HG03066 (cell line): Measurements from ENCODE around the gene SPI1.

Experiments
- ATAC-seq: cut with Tn5 transposase; IDR thresholded peaks from one replicate; pipeline ENCODE4 v1.9.1; 2021; ENCODE audit warnings: low read depth; ENCODE audit not compliant: unreplicated experiment

The SPI1 gene

DNA sequence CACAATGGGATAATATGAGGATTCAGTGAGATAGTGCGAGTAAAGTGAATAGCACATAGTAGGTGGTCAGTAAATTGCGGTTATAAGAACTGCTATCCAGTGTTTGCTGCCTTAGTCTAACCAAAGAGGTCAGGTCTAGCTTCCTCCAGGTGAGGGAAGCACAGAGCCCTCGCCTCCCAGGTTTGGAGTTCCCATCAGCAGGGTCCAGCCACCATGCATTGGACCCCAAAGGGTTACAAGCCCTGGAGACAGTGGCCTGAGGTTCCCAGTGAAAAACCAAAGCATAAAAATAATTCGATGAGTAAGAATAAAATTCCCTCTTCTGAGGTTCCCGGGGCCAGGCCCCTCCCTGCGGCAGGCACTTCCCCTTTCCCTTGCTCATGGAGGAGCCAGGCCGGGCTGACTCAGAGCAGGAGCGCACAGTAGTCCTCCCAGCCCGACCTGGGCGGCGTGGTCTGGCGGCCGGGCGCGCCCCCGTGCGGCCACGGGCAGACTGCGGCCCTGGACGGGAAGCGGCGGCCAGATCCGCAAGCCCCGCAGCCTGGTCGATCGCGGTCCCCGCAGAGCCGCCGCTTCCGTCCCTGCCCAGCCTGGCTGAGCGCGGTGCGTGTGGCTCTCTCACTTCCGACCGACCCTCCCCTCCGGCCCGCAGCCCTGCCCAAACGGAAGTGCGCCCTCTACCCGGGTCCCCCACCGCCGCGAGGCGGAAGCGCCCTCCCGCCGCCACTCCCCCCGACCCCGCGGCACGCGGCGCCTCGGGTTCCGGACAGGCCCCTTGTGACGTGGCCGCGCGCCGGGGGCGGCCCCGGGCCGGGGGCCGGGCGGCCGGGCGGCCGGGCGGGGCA lies 29.6 kb upstream of the SPI1 start, which contains the start of gene SLC39A13:
Gene SLC39A13 (plus strand): TSS at position 845 of the 845 bp plus-strand sequence. CDS start 1,505 bp downstream, outside the sequence.
- peak; percentile 76 for ATAC-seq

GRCh38 chr11:47406896-47407745 lies 28.8 kb upstream of the SPI1 start:
- ATAC-seq: no peak

GRCh38 chr11:47403571-47403970 lies 25.2 kb upstream of the SPI1 start:
- ATAC-seq: no peak

DNA sequence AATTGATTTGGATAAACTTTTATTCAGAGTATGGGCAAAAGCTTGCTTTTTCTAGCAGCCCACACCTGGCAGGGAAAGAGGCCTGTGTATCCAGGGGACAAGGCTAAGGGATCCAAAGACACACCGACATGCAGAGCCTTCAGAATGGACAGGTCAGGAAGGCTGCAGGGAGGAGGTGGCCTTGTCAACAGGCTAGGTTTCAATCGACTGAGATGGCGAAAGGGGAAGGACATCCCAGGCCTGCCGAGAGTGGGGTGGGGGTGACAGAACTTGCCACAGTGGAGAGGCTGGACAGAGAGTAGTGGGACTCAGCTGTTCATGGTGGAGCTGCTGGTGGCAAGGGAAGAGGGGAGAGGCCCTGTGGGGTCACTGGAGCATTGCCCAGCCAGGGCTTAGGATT lies 24.8 kb upstream of the SPI1 start:
- ATAC-seq: no peak

DNA sequence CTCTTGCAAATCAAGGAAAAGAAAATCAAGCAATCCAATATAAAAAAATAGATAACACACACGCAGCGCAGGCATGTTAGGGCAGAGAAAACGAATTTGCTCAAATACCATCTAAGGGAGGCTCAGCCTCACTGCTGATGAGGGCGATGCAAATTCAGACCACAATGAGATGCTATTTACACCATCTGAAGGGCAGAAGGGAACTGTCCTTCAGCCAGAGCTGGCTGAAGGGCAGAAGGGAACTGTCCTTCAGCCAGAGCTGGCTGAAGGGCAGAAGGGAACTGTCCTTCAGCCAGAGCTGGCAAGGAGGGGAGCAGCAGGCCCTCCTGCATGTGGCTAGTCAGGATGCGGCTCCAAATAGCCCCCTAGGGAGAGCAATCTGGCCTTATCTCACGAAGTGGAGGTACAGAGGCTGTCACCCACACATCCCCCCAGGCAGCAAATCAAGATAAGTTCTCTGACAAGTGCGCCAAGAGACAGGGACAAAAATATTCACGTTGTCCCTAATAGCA lies 22.5 kb upstream of the SPI1 start:
- peak; percentile 78 for ATAC-seq

- peak; percentile 37 for ATAC-seq
Measured at GRCh38 chr11:47399860-47400767, 21.8 kb upstream of the SPI1 start.

DNA sequence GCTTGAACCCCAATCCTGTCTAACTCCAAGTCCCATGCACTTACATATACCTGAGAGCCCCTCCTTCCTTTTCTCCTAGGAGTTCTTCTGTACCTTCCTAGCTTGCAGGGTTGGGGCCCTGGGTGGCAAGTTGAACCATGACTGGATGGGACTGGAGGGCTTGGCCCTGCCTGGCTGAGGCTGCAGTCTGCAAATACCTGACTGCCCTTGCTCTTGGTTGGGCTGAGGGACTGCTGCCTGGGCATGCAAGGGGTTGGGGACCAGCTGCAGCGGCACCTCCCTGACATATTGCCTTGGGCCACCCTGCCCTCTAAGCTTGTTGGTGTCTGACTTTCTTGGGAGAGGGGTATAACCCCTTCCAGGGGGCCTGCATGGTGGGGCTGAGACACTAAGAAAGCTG lies 20.2 kb upstream of the SPI1 start:
- no peak for ATAC-seq

GRCh38 chr11:47398011-47398410 lies 19.7 kb upstream of the SPI1 start:
- ATAC-seq: no peak

- no peak for ATAC-seq
Measured at GRCh38 chr11:47396049-47396320, 17.6 kb upstream of the SPI1 start.

GRCh38 chr11:47395223-47396048 lies 17.1 kb upstream of the SPI1 start:
- ATAC-seq: no peak

GRCh38 chr11:47394322-47395222 lies 16.2 kb upstream of the SPI1 start:
- ATAC-seq: peak; percentile 63

GRCh38 chr11:47394050-47394321 lies 15.6 kb upstream of the SPI1 start:
- no peak for ATAC-seq

GRCh38 chr11:47393163-47394049 lies 15.1 kb upstream of the SPI1 start:
- no peak for ATAC-seq

- no peak for ATAC-seq
Measured at GRCh38 chr11:47392546-47393162, 14.3 kb upstream of the SPI1 start.

DNA sequence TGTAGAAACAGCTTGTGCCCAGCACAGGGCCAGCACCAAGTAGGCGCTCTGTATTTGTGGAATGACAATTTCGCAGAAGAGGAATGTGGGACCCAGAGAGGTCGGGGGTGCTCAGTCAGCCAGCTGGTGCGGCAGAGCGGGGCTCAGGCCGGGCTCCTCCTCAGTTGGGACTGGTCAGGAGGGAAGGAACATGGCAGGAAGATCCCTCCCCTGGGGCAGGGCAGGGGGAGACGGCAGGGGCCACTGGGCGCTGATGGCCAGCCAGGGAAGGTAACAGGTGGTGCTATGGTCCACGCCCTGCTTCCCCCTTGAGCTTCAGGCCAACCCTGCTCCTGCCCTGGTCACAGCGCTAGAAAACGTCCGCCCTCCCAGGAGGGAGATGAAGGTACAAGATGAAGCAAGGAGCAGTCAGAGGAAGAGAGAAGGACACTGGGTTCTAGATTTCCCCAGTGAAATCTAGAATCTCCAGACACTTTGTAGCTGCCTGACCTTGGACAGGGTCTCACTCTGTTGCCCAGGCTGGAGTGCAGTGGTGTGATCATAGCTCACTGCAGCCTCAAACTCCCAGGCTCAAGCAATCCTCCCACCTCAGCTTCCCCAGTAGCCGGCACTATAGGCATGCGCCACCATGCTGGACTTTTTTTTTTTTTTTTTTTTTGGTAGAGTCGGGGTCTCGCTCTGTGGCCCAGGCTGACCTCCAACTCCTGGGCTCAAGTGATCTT lies 13.5 kb upstream of the SPI1 start:
- no peak for ATAC-seq

DNA sequence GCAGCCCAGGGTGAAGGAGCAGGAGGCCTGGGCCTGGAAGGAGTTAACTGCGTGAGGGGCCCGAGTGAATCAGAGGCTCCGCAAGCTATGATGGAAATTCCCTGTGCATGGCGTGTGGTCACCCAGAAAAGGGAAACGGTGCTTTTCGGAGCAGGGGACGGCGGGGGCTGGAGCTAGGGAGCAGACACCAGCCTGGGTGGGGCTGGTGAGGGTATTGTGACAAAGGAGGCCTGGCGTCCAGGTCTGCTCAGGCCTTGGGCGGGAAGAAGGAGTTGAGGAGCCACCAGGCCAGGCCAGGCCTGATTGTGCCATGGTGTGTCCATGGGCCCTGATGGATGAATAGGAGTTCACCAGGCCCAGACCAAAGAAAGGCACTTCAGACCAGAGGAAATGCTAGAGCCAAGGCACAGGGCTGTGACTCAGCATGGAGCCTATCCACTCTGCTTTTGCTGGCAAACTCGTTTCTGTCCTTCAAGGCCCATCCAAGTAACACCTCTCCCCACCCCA lies 12.8 kb upstream of the SPI1 start:
- ATAC-seq: no peak

GRCh38 chr11:47390422-47390760 lies 12.0 kb upstream of the SPI1 start:
- ATAC-seq: no peak
